ENCODE data around the gene TRAF6.

The TRAF6 gene

DNA sequence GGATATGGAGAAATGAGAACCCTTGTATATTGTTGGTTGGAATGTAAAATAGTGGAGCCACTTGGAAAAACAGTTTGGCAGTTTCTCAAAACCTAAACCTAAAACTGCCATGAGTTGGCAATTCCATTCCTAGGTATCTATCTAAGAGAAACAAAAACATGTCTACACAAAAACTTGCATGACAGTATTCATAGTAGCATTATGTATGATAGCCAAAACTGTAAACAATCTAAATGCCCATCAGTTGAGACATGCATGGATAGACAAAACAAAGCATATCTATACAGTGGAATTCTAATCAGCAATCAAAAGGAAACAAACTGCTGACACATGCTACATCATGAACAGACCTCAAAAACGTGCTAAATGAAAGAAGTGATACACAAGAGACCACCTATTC is 34.9 kb downstream of the TRAF6 start:
- Histone ChIP-seq H3K27ac (no peak overlapping the region), H3K36me3 (replicated peaks) (no peaks in the 10 kb centered on the region), H3K4me3 (ENCODE audit: low read depth, low read length) (no peak overlapping the region), H3K27me3 (replicated peaks) (no peaks in the 10 kb centered on the region)
- in situ Hi-C loops (cut with HindIII; ENCODE audit: low pct_ligation_motif_present, low sequenced_read_pairs), result loop anchor here (25.0 kb wide), 1 partner anchor 188 kb away; the partner anchor contains the start of genes COMMD9 and PRR5L
- no peak for DNase-seq
- TF ChIP-seq, protein P1, sequence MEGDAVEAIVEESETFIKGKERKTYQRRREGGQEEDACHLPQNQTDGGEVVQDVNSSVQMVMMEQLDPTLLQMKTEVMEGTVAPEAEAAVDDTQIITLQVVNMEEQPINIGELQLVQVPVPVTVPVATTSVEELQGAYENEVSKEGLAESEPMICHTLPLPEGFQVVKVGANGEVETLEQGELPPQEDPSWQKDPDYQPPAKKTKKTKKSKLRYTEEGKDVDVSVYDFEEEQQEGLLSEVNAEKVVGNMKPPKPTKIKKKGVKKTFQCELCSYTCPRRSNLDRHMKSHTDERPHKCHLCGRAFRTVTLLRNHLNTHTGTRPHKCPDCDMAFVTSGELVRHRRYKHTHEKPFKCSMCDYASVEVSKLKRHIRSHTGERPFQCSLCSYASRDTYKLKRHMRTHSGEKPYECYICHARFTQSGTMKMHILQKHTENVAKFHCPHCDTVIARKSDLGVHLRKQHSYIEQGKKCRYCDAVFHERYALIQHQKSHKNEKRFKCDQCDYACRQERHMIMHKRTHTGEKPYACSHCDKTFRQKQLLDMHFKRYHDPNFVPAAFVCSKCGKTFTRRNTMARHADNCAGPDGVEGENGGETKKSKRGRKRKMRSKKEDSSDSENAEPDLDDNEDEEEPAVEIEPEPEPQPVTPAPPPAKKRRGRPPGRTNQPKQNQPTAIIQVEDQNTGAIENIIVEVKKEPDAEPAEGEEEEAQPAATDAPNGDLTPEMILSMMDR (IDR thresholded peaks at IDR 0.05; ENCODE audit: low read depth, low read length, missing control alignments), result no peak

DNA sequence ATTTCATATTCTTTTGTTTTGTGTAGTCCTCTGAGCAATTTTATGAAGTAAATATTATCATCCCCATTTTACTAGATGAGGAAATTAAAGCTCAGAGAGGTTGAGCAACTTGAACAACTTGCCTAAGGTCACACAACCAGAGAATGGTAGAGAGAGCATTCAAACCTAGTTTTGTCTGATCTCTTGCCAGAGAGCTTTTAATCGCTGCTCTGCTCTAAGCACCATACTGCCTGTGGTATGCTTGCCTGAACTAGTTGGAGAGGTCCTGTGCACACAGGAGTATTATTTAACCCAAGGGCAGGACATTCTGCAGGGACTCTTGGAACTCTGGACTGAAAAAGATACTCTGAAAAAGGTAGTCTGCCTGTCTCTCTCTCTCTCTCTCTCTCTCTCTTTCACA is 38.5 kb downstream of the TRAF6 start:
- no peak for DNase-seq
- in situ Hi-C loops (cut with HindIII; ENCODE audit: low pct_ligation_motif_present, low sequenced_read_pairs), result no loop called here
- H3K36me3 ChIP-seq (replicated peaks), result no peaks in the 10 kb centered on the region
- no peaks in the 10 kb centered on the region for H3K27me3 ChIP-seq (replicated peaks)
- TF ChIP-seq, protein P1 (IDR thresholded peaks at IDR 0.05; ENCODE audit: low read depth, low read length, missing control alignments), result no peak
- H3K27ac ChIP-seq, result no peak overlapping the region
- H3K4me3 ChIP-seq (ENCODE audit: low read depth, low read length), result no peak overlapping the region

DNA sequence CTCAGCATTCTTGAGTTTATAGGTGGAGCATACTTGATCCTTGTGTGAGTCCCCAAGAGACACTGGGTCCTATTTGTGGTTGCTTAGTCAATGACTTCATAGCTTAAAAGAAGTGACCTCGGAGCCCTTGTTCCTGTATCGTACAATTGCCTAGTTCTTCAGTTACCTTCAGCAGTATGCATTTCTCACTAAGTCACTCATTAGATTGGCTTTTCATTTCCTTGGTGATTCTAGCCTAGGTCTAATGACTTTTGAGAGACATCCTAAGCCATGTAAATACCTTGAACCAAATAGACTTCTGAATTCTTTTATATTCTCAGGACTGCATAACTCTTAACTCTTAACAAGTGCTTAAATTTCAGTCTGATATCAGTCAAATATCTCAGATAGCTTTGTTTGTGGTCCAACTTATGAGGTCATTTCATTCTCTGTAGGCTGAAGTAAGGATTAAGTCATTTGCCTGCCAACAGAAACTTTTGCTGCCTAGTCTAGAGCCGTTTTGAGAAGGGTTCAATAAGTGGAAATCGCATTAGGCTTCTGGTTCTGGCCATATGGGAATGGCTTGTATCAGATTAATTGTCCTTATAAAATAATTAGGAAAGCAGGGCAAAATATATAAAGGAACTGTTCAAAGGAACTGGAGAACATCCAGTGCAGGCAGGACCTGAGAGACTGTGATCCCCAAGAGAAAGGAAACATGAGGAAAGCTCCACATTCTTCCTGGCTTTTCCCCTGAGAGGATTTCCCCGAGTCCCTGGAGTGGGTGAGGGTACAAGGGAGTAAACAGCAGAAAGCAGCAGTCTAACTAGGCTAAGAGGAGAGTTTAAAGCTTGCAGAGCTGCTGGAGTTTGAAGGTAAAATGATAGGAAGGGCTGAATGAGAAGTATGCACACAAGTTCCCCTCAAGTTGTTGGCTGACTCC is 39.9 kb downstream of the TRAF6 start:
- in situ Hi-C loops (cut with HindIII; ENCODE audit: low pct_ligation_motif_present, low sequenced_read_pairs), result no loop called here
- Histone ChIP-seq H3K27ac (peak overlapping the region; percentile 74), H3K27me3 (replicated peaks) (no peaks in the 10 kb centered on the region), H3K36me3 (replicated peaks) (no peaks in the 10 kb centered on the region), H3K4me3 (ENCODE audit: low read depth, low read length) (no peak overlapping the region)
- TF ChIP-seq, protein P1 (IDR thresholded peaks at IDR 0.05; ENCODE audit: low read depth, low read length, missing control alignments), result no peak
- DNase-seq, result peak; percentile 75

DNA sequence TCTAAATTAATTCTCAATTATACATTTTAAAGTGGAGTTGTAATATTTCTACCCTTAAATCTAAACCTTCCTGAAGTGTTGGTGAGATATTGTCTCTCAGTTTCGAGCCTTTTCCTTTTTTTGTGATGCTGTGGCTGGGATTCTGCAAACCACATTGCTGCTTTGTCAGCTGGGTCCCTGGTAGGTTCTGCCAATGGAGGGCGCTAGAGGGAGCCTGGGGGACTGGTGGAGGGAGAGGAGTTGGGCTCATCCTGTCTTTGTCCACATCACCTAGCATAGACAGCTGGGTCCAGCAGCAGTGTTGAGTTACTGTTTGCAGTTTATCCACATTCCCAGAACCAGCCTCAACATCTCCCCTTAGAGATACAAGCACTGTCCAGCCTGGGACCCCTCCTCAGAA is 41.0 kb downstream of the TRAF6 start:
- peak overlapping the region; percentile 74 for H3K27ac ChIP-seq
- H3K4me3 ChIP-seq (ENCODE audit: low read depth, low read length), result no peak overlapping the region
- no peaks in the 10 kb centered on the region for H3K27me3 ChIP-seq (replicated peaks)
- H3K36me3 ChIP-seq (replicated peaks), result no peaks in the 10 kb centered on the region
- TF ChIP-seq, protein P1 (IDR thresholded peaks at IDR 0.05; ENCODE audit: low read depth, low read length, missing control alignments), result peak; percentile 87
- peak; percentile 60 for DNase-seq
- in situ Hi-C loops (cut with HindIII; ENCODE audit: low pct_ligation_motif_present, low sequenced_read_pairs), result no loop called here

DNA sequence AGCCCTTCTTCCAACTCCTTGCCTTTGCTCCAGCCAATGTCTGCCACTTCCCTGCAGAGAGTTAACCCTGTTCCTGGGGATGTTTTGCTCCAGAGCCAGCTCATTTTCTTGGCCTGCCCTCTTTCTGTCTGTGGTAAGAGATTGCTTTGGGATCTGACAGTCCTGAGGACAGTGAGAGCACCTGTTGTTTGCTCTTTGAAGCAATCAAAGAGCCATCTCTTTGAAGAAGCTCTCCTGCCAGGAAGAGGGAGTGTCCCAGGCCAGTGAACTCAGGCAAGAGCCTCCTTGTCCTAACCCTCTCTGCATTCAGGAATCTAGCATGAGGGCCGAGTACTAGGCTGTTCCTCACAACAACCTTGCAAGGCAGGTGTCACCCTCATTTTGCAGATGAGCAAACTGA is 42.2 kb downstream of the TRAF6 start:
- TF ChIP-seq, protein P1 (IDR thresholded peaks at IDR 0.05; ENCODE audit: low read depth, low read length, missing control alignments), result no peak
- DNase-seq, result no peak
- no peaks in the 10 kb centered on the region for H3K36me3 ChIP-seq (replicated peaks)
- in situ Hi-C loops (cut with HindIII; ENCODE audit: low pct_ligation_motif_present, low sequenced_read_pairs), result no loop called here
- H3K27ac ChIP-seq, result no peak overlapping the region
- no peak overlapping the region for H3K4me3 ChIP-seq (ENCODE audit: low read depth, low read length)
- no peaks in the 10 kb centered on the region for H3K27me3 ChIP-seq (replicated peaks)

Data from brain microvascular endothelial cell (primary cell).